Measurements from ENCODE around the gene SEZ6L2. TPM values are rescaled to one million over a fixed set of nuclear protein-coding genes. Genes with fewer than 3 reads are reported as not detected.
A peak's percentile ranks its signal among the peaks of the same experiment; 100 is the strongest.

Gene SEZ6L2
- total and polyA plus RNA-seq, 2 of the 13 experiments (the other 11 are each of a cell fraction or from before 2014, with no cell fraction given), result 14.9 to 16.9 TPM

- WGBS (ENCODE audit: low lambda C conversion rate), result 88% methylated on average over 20 of the region's 20 CpGs
- no peak overlapping the region for H2AFZ ChIP-seq (ENCODE audit: low read length)
- FAIRE-seq, result no peak
- ChIA-PET POLR2A (interaction anchor here (0.6 to 6.2 kb wide), 4 partner anchors 10 to 82 kb away, joined by 3 to 49 read pairs (median 8); partner anchors contain the start of genes ASPHD1, KCTD13, SEZ6L2 and TAOK2), CTCF (ENCODE audit: low intra/inter-chr PET ratio, low total read pairs) (no interaction called here)
- DNase-seq (ENCODE audit: low spot score), result no peak
- peak; percentile 18 for ATAC-seq
- no peaks in the 10 kb centered on the region for H3K27me3 ChIP-seq (ENCODE audit: control insufficient read depth in 1 of 2, insufficient read depth in 2 of 2, low read length in 2 of 2)
- BruUV-seq (replicated peaks), result no TSS peak
- H3K4me1 ChIP-seq (ENCODE audit: insufficient read depth, low read length), result peaks cover 15% of the 10 kb centered on the region
- H3K79me2 ChIP-seq (ENCODE audit: insufficient read depth, low read length), result no peaks in the 10 kb centered on the region
- H3K9ac ChIP-seq (ENCODE audit: insufficient read depth, low read depth, low read length), result no peak overlapping the region
- no peak overlapping the region for H3K27ac ChIP-seq (ENCODE audit: extremely low read length, insufficient read depth, low read length)
- H3K4me3 ChIP-seq (replicated peaks in 1 of 3; ENCODE audit: insufficient read depth in 1 of 3, low read depth in 2 of 3, low read length in 3 of 3), result no peak overlapping the region
- no peaks in the 10 kb centered on the region for H4K20me1 ChIP-seq (ENCODE audit: insufficient read depth, low read length)
- no peaks in the 10 kb centered on the region for H3K9me3 ChIP-seq (ENCODE audit: low read length)
- intact Hi-C loops (cut with micrococcal nuclease; ENCODE audit: unreplicated experiment), result no loop called here
- no peak overlapping the region for H3K4me2 ChIP-seq (ENCODE audit: low read depth, low read length)
- in situ Hi-C loops (cut with HindIII; ENCODE audit: extremely low pct_ligation_motif_present, low pct_unique_long_range_greater_than_20kb), result no loop called here
- no peaks in the 10 kb centered on the region; a peak in 2 of 5 replicates for H3K36me3 ChIP-seq (replicated peaks in 1 of 2; ENCODE audit: control insufficient read depth in 1 of 2, insufficient read depth in 2 of 2, low read length in 2 of 2)
- peak; percentile 61 for TF ChIP-seq ZNF629 (CRISPR knock-in tag; conservative IDR thresholded peaks at IDR 0.05)
- peak; percentile 18 for TF ChIP-seq RBM22 (optimal IDR thresholded peaks at IDR 0.05; ENCODE audit: low read length)
- TF ChIP-seq, protein P1, sequence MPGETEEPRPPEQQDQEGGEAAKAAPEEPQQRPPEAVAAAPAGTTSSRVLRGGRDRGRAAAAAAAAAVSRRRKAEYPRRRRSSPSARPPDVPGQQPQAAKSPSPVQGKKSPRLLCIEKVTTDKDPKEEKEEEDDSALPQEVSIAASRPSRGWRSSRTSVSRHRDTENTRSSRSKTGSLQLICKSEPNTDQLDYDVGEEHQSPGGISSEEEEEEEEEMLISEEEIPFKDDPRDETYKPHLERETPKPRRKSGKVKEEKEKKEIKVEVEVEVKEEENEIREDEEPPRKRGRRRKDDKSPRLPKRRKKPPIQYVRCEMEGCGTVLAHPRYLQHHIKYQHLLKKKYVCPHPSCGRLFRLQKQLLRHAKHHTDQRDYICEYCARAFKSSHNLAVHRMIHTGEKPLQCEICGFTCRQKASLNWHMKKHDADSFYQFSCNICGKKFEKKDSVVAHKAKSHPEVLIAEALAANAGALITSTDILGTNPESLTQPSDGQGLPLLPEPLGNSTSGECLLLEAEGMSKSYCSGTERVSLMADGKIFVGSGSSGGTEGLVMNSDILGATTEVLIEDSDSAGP (CRISPR knock-in tag; IDR thresholded peaks at IDR 0.05; ENCODE audit: borderline replicate concordance), result peak; percentile 48; the same call in 1 of the 2 replicates
- 0 out of 2 replicates have a peak, but pooled peaks have one; percentile 39 for TF ChIP-seq ZNF263 (CRISPR knock-in tag; IDR thresholded peaks at IDR 0.05)
- TF ChIP-seq FUBP1 (CRISPR knock-in tag; IDR thresholded peaks at IDR 0.05; ENCODE audit: borderline replicate concordance), result no peak
- TF ChIP-seq, protein P2, sequence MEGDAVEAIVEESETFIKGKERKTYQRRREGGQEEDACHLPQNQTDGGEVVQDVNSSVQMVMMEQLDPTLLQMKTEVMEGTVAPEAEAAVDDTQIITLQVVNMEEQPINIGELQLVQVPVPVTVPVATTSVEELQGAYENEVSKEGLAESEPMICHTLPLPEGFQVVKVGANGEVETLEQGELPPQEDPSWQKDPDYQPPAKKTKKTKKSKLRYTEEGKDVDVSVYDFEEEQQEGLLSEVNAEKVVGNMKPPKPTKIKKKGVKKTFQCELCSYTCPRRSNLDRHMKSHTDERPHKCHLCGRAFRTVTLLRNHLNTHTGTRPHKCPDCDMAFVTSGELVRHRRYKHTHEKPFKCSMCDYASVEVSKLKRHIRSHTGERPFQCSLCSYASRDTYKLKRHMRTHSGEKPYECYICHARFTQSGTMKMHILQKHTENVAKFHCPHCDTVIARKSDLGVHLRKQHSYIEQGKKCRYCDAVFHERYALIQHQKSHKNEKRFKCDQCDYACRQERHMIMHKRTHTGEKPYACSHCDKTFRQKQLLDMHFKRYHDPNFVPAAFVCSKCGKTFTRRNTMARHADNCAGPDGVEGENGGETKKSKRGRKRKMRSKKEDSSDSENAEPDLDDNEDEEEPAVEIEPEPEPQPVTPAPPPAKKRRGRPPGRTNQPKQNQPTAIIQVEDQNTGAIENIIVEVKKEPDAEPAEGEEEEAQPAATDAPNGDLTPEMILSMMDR (CRISPR knock-in tag; IDR thresholded peaks at IDR 0.05), result peak; percentile 15; the same call in 1 of the 2 replicates
- TF ChIP-seq ZC3H13 (CRISPR knock-in tag; IDR thresholded peaks at IDR 0.05), result peak; percentile 61; the same call in 1 of the 2 replicates
- TF ChIP-seq YY1 (IDR thresholded peaks at IDR 0.05; ENCODE audit: insufficient read depth, insufficient replicate concordance, low read depth, low read length), result no peak
- no peak for TF ChIP-seq ZHX2 (IDR thresholded peaks at IDR 0.05; ENCODE audit: low read depth)
- TF ChIP-seq ZHX2 (CRISPR knock-in tag; IDR thresholded peaks at IDR 0.05; ENCODE audit: borderline replicate concordance), result no peak
- TF ChIP-seq AGO2 (optimal IDR thresholded peaks at IDR 0.05; ENCODE audit: low read depth, low read length), result peak; percentile 34
Observed at GRCh38 chr16:29910819-29911675, 11.7 kb upstream of the SEZ6L2 start.

Data from HepG2 (cell line).